Measurements from ENCODE around the gene SUV39H2.
"Not testable (repeated sequence)": the region's sequence is repeated elsewhere in the genome, so short reads cannot be mapped to it uniquely, and the experiment has no call there.

SUV39H2 gene

GRCh38 chr10:14878266-14879123 lies at the start of gene SUV39H2:
Gene SUV39H2 (plus strand): TSS chr10:14878866. CDS start chr10:14878889, 23 bp downstream.
- peak; percentile 82 to 90 for DNase-seq (ENCODE audit: low read depth in 1 of 2, low spot score in 1 of 2)

GRCh38 chr10:14833106-14833505 lies 45.6 kb upstream of the SUV39H2 start:
- no peak for DNase-seq (ENCODE audit: low read depth in 1 of 2, low spot score in 1 of 2)

GRCh38 chr10:14836208-14836607 lies 42.5 kb upstream of the SUV39H2 start:
- no peak for DNase-seq (ENCODE audit: low read depth in 1 of 2, low spot score in 1 of 2)

- DNase-seq (ENCODE audit: low read depth in 1 of 2, low spot score in 1 of 2) = no peak
These were observed 41.5 kb upstream of the SUV39H2 start for GRCh38 chr10:14837003-14837756.

GRCh38 chr10:14837757-14838581 lies 40.7 kb upstream of the SUV39H2 start, which contains the start of the genes CDNF, HSPA14 and MSANTD7:
Gene CDNF (minus strand): TSS chr10:14838037. CDS start chr10:14837946, 91 bp downstream.
Gene HSPA14 (plus strand): TSS chr10:14838306. CDS start chr10:14838403, 97 bp downstream.
Gene MSANTD7 (plus strand): TSS chr10:14838306. CDS start chr10:14842285, 3,979 bp downstream.
- DNase-seq (ENCODE audit: low read depth in 1 of 2, low spot score in 1 of 2) = peak; percentile 98 to 99

- peak in 1 of 2 donors; percentile 11 for DNase-seq (ENCODE audit: low read depth in 1 of 2, low spot score in 1 of 2)
These were observed 39.9 kb upstream of the SUV39H2 start for GRCh38 chr10:14838582-14839304.

GRCh38 chr10:14839305-14839695 lies 39.4 kb upstream of the SUV39H2 start:
- DNase-seq (ENCODE audit: low read depth in 1 of 2, low spot score in 1 of 2) = no peak

- DNase-seq (ENCODE audit: low read depth in 1 of 2, low spot score in 1 of 2) = no peak
These were observed 38.5 kb upstream of the SUV39H2 start for GRCh38 chr10:14840178-14840577.

- DNase-seq (ENCODE audit: low read depth in 1 of 2, low spot score in 1 of 2) = no peak
These were observed 35.2 kb upstream of the SUV39H2 start for GRCh38 chr10:14843327-14843988.

- no peak for DNase-seq (ENCODE audit: low read depth in 1 of 2, low spot score in 1 of 2)
These were observed 33.7 kb upstream of the SUV39H2 start for GRCh38 chr10:14844948-14845347.

GRCh38 chr10:14852236-14852635 lies 26.4 kb upstream of the SUV39H2 start:
- DNase-seq (ENCODE audit: low read depth in 1 of 2, low spot score in 1 of 2) = no peak

- DNase-seq (ENCODE audit: low read depth in 1 of 2, low spot score in 1 of 2) = no peak
These were observed 23.2 kb upstream of the SUV39H2 start for GRCh38 chr10:14855453-14855852.

- no peak for DNase-seq (ENCODE audit: low read depth in 1 of 2, low spot score in 1 of 2)
These were observed 20.2 kb upstream of the SUV39H2 start for GRCh38 chr10:14858338-14858960.

- DNase-seq (ENCODE audit: low read depth in 1 of 2, low spot score in 1 of 2) = no peak
These were observed 19.6 kb upstream of the SUV39H2 start for GRCh38 chr10:14859043-14859442.

- no peak for DNase-seq (ENCODE audit: low read depth in 1 of 2, low spot score in 1 of 2)
These were observed 18.9 kb upstream of the SUV39H2 start for GRCh38 chr10:14859775-14860174.

GRCh38 chr10:14860791-14861190 lies 17.9 kb upstream of the SUV39H2 start:
- DNase-seq (ENCODE audit: low read depth in 1 of 2, low spot score in 1 of 2) = no peak

- DNase-seq (ENCODE audit: low read depth in 1 of 2, low spot score in 1 of 2) = not testable (repeated sequence)
These were observed 14.2 kb upstream of the SUV39H2 start for GRCh38 chr10:14864466-14864865.

- DNase-seq (ENCODE audit: low read depth in 1 of 2, low spot score in 1 of 2) = not testable (repeated sequence)
These were observed 13.8 kb upstream of the SUV39H2 start for GRCh38 chr10:14864871-14865270.

GRCh38 chr10:14873090-14873760 lies 5.4 kb upstream of the SUV39H2 start:
- DNase-seq (ENCODE audit: low read depth in 1 of 2, low spot score in 1 of 2) = no peak

All from activated T-helper 1 cell treated with anti-CD3 and anti-CD28 coated beads, Interleukin-2, amount 50 U/mL, for 16 hours (primary cell).